ENCODE results near the gene NAXD.
"Not testable (repeated sequence)": the region's sequence is repeated elsewhere in the genome, so short reads cannot be mapped to it uniquely, and the experiment has no call there.

Gene NAXD

DNA sequence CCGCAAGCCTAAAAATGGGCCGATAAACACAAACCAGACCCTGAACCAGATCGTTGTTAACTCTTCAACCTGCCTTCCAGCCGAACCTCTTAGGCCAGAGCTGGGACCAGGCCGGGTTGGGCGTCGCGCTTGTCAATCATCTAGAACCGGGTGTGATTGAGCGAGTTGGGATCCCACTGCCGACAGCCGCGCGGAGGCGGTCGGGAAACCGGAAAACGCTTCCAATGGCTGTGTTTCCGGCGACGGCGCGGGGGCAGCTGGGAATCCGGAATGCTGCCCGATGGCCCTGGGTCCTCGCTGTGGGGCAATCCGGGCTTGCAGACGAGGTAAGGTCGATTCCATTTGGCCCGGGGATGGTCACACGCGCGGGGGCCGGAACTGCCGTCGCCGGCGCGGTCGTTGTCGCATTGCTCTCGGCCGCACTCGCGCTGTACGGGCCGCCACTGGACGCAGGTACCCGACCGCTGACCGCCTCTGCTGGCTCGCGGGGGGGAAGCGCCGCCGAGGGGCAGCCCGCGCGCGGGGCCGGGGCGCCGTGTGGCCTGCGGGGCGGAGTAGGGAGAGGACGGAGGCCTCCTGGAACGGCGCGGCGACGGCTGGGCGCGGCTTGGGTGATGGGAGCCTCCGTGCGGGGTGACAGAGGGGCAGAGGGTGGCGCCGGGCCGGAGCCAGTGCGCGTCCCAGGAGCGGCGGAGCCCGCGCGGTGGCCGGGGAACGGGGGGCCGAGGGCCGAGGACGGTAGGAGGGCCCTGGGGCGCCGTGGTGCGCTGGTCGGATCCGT lies at the start of gene NAXD:
NAXD (plus strand) TSS at position 224 of the 781 bp plus-strand sequence; CDS start at position 281, 57 bp downstream.
- DNase-seq: peak; percentile 61

DNA sequence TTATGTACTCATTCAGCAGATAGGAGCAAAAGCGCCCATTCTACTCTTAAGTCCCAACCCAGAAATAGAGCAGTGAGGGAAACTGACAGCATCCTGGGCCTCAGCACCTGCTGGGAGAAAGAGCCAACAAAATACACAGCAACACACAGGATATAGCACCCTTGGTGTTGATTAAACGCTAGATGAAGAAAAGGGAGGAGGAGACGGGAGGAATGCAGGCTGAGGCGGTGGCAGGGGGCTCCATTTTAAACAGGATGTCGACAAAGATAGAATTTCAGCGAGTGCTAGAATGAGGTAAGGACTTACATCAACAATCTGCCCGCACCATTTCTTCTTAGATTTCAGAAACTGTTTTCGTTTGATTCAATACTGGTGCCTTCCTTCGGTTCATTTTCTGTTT lies 49.2 kb upstream of the NAXD start:
- no peak for DNase-seq

DNA sequence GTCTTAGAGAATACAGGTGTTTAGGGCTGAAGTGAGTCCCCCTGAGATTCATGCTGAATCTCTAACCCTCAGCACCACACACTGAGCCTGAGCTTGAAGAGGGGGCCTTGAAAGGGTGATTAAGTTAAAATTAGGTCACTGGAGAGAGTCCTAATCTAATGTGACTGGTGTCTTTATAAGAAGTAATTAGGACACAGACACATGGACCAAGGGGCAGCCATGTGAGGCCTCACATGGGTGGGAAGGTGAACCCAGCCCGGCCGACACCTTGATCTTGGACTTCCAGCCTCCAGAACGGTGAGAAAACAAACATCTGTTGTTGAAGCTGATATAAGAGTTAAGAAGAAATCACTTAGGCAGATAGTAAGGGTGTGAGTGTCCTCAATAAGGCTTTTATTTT lies 46.7 kb upstream of the NAXD start:
- no peak for DNase-seq

DNA sequence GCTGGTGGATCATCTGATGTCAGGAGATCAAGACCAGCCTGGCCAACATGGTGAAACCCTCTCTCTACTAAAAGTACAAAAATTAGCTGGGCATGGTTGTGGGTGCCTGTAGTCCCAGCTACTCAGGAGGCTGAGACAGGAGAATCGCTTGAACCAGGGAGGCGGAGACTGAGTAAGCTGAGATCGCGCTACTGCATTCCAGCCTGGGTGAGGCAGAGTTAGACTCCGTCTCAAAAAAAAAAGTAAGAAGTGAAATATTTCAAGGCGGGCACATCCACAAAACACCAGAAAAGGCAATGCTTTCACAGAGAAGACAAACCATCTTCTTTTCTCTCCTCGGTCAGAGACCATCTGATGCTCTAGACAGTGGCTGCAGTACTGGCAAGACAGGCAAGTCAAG lies 45.4 kb upstream of the NAXD start:
- not testable (repeated sequence) for DNase-seq

DNA sequence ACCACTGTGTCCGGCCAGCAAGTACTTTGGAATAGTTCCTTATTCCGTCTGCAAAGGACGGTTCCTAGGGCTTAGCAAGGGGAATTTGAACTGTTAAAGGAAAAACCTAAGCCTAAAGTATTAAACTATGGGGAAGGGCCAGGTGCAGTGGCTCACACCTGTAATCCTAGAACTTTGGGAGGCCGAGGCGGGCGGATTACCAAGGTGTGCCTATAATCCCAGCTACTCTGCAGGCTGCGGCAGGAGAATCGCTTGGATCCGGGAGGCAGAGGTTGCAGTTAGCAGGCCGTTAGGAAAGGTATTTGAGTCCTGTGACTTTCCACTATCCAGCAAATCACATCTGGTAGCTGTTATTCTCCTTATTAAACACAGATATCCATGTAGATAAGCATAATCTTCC lies 44.5 kb upstream of the NAXD start:
- DNase-seq: no peak

GRCh38 chr13:110571896-110572777 lies 43.2 kb upstream of the NAXD start:
- DNase-seq: no peak

DNA sequence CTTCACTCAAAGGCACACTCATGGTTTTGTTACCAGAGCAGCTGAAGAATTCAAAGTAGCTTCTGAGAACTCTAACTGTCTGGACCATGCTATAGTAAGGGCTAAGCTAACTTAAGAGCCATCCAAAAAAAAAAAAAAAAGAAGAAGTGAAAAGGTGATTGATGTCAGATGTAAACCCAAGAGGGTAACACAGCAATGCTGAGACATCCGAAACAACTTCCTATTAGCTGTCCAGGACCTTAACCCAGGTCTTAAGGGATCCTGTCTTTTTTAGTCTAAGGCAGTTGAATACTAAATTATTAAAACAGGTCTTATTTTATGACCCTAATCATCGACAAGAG lies 42.6 kb upstream of the NAXD start:
- DNase-seq: no peak

- DNase-seq: no peak
Observed at GRCh38 chr13:110574161-110574560, 41.2 kb upstream of the NAXD start.

- DNase-seq: no peak
Observed at GRCh38 chr13:110575322-110576069, 39.8 kb upstream of the NAXD start.

DNA sequence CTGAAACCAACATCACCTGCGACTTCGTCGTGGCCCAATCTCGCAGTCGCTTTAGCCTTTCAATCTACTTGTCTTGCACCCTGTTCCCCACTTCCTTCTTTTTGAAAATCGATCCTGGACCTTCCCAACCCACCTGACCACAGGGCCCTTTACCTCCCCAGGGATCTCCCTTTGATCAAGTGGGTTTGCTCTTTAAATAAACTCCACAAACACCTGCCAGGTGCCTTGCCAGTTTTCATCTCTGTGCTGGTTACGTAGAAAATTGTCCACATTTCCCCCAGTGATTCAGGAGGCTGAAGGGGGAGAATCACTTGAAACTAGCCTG lies 39.3 kb upstream of the NAXD start:
- DNase-seq: no peak

DNA sequence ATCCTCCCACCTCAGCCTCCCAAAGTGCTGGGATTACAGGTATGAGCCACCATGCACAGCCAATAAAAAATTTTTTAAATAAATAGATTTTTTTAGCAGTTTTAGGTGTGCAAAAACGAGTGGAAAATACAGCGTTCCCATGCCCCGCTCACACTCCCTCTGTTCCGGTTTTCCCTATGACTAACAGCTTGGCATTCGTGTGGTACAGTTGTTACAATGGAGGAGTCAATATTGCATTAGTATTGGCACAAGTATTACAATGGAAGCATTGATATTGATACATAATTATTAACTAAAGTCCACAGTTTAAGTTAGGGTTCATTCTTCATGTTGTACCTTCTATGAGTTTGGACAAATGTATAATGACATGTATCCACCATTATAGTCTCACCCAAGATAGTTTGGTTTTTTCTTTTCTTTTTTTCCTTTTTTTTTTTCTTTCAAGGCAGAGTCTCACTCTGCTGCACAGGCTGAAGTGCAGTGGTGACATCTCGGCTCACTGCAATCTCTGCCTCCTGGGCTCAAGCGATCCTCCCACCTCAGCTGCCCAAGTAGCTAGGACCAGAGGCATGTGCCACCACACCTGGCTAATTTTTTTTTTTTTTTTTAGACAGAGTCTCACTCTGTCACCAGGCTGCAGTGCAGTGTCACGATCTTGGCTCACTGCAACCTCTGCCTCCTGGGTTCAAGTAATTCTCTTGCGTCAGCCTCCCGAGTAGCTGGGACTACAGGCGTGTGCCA lies 38.4 kb upstream of the NAXD start:
- no peak for DNase-seq

DNA sequence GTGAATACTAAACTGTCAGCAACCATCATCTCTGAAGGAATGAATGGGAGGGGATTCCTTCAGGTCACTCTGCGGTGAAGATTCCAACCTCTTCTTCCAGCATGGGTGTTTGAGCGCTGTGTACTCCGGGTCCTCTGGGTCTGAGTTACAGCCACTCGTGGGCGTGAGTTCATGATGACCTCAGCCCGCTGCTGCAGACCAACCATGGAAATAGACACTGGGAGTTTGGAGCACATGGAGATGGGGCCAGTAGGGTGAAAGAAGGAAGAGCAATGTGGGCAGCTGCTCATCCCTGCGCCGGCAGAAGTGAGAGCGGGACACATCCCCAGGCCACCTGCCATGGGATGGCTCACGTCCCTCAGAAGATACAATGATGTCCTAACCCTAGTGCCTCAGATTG lies 37.0 kb upstream of the NAXD start:
- DNase-seq: no peak

DNA sequence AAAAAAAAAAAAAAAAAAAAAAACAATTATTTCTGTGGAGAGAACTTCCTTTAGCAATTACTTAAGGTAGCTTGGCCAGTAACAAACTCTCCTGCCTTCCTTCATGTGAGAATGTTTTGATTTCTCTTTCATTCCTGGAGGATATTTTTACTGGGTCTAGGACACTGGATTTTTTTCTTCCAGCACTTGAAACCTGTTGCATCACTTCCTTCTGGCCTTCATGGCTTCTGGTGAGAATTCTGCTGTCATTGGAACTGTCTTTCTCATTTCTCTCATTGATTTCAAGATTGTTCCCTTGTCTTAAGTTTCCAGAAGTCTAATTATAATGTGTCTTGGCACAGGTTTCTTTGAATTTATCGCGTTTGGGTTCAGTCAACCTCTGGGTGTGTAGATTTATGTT lies 34.5 kb upstream of the NAXD start:
- no peak for DNase-seq

- DNase-seq: no peak
Observed at GRCh38 chr13:110581506-110582185, 33.7 kb upstream of the NAXD start.

- DNase-seq: no peak
Observed at GRCh38 chr13:110582421-110582954, 32.9 kb upstream of the NAXD start.

DNA sequence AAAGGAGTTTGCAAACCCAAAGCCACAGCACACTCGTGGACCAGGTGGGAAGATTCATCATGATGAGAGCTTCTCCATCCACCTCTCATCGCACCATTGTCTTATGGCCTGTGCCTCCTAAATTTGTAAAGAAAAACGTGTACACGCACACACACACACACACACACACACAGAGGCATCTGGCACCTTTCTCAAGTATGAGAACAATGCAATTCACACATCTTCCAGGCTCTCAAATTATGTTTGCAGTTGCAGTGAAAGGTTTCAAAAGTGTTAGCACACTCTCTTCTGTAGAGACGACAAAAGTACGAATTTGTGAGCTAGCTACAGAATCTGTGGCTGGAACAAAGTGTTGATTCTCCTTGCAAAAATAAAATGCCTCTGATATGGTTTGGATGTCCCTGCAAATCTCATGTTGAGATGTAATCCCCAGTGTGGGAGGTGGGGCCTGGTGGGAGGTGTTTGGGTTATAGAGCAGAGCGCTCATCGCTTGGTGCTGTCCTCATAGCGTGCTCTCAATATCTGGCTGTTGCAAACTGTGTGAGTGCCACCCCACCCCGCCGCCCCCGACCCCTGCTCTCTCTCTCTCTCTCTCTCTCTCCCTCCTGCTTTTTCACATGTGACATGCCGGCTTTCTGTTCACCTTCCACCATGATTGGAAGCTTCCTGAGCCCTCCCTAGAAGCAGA lies 32.0 kb upstream of the NAXD start:
- no peak for DNase-seq

DNA sequence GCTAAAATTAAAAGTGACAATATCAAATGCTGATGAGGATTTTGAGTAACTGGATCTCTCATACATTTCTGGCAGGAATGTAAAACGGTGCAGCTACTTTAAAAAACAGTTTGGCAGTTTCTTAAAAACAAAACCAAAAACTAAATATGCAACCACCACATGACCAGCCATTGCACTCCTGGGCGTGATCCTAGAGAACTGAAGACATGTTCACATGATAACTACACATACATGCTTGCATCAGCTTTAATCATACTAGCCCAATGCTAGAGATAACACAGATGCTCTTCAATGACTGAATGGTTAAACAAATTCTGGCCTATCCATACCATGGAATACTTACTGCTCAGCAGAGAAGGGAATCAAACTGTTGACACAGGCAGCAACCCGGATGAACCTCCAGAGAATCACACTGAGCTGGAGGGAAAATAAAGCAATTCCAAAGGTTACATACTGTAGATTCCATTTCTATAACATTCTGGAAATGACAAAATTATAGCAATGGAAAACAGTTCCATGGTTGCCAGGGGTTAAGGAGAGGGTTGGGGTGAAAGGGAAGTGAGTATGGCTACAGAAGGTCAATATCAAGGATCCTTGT lies 25.5 kb upstream of the NAXD start:
- no peak for DNase-seq

GRCh38 chr13:110590577-110590976 lies 24.8 kb upstream of the NAXD start:
- DNase-seq: no peak

DNA sequence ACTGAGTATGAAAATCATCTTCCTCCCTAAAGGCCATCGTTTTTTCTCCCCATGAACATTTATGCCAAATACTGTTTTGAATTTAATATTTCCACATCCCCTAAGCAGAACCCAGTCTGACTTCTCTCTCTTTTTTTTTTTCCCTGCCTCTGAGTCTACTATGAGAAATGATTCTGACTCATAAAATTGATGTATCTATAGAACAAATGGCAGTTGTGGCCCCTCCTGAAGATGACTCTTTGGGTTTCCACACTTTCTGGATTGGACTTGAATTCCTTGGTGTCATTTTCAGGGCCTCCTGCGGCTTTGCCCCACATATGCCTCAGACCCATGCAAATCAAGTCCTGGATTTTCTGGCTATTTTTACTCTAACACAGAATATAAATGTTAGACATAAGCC lies 22.7 kb upstream of the NAXD start:
- DNase-seq: no peak

DNA sequence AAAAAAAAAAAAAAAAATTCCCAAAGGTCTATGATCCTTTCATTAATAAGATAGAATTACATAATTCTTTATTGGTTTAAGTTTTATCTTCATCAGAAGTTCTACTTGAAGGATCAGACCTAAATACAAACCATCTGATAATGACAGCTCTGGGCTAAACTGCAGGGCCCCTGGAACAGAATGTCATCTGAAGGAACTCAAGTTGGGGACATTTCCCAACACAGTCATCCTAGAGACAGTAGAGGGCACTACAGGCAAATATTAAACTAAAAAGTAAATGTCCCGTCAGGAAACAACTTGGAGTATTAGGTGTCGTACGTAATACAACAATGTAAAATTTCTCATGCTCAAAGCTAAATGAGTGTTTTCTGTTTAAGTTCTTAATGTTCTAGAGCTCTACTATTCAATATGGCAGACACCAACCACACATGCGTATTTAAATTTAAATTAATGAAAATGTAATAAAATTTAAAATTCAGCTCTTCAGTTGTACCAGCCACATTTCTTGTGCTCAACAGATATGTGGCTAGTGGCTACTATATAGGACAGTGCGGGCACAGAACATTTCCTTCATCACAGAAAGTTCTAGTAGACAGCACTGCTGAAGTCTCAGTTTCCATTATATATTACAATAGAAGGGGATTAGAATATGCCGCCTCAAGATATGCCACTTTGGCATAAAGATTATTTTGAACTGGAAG lies 21.8 kb upstream of the NAXD start:
- DNase-seq: no peak

Measured in activated gamma-delta T cell treated with Interleukin-2 at 50 U/mL for 16 hours (primary cell).